ENCODE results near the gene IFT80.

GRCh38 chr3:160372780-160373179 lies 26.2 kb downstream of the IFT80 start:
- TF ChIP-seq CTCF (conservative IDR thresholded peaks at IDR 0.05 in 1 of 2, IDR thresholded peaks at IDR 0.05 in 1 of 2; ENCODE audit: low read depth in 1 of 2, low read length in 2 of 2) (no peak), EZH2 (IDR thresholded peaks at IDR 0.05; ENCODE audit: low read length, missing control alignments) (no peak)

All from fibroblast of lung (primary cell).